ENCODE measurements around the gene RASAL2.
"Not testable (repeated sequence)": the region's sequence is repeated elsewhere in the genome, so short reads cannot be mapped to it uniquely, and the experiment has no call there.

RASAL2 gene

DNA sequence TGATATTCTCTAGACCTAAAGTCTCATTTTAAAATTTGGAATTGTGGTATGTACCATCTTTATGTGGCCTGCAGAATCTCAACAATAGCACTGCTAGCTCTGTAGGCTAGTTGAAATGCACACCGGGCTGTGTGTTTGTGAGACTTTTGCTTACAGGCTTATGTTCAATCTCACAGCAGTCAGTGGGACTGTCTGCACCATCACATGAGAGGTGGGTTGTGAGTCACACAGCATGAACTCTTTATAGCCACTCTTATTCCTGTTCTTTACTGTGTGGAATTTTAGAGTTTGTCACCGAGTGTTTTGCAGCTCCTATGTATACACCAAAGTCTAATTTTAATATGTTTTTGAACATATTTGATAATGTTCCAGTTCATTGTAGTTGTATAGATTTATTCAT, 74.6 kb downstream of the RASAL2 start:
- no peak for DNase-seq

DNA sequence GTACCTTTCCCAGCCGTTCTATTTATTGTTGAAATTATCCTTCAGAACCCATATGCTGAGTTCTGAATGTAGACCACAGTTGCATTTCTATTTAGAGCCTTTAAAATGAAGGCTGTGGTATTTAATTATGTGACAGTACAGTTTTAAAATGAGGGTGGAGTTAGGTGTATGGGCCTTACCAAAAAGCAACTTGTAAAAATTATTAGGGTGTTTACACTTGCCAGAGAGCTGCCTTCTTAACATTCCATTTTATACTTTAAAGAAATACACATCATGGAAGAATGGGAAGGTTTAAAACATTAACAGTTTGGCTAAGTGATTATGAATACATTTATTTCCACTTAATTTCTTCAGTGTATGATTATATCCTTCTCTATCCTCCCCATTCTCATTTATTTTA, 75.7 kb downstream of the RASAL2 start:
- DNase-seq, result no peak

DNA sequence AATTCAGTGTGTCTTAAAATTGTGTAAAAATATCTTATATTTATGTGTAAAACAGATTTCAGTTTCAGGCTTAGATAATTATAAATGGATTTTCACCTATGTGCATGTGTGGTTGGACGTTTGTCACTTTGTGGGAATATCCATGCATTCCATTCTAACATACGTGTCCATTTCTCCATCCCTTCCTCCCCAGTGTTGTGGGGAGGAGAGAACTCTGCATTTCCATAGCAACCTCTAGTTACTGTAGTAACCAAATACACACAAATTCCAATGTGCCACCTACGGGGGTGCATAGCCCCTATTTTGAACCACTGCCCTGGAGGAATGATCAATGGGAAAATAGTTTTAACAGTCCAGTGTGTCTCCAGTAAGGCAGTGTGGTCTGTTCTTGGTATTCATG, 79.0 kb downstream of the RASAL2 start:
- DNase-seq, result no peak

- no peak for DNase-seq
Measured at GRCh38 chr1:178174539-178174938, 80.6 kb downstream of the RASAL2 start.

DNA sequence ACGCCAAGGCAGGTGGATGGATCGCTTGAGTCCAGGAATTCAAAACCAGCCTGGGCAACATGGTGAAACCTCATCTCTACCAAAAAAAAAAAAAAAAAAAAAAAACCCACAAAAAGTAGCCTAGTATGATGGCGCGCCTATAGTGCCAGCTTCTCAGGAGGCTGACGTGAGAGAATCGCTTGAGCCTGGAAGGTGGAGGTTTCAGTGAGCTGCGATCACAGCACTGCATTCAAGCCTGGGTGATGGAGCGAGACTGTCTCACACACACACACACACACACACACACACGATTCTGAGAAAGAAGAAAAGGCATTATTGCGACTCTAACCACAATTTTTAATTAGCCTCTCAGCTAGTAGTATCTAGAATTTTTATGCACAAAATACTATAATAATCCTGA, 86.5 kb downstream of the RASAL2 start:
- DNase-seq, result no peak

- DNase-seq, result no peak
Measured at GRCh38 chr1:178183796-178184195, 89.9 kb downstream of the RASAL2 start.

GRCh38 chr1:178188306-178188705, 94.4 kb downstream of the RASAL2 start:
- DNase-seq, result no peak

- no peak for DNase-seq
Measured at GRCh38 chr1:178189814-178190213, 95.9 kb downstream of the RASAL2 start.

GRCh38 chr1:178190881-178191280, 97.0 kb downstream of the RASAL2 start:
- DNase-seq, result no peak

- DNase-seq, result no peak
Measured at GRCh38 chr1:178192686-178193085, 98.8 kb downstream of the RASAL2 start.

GRCh38 chr1:178196631-178197030, 102.7 kb downstream of the RASAL2 start:
- DNase-seq, result no peak

- DNase-seq, result not testable (repeated sequence)
Measured at GRCh38 chr1:178202095-178202494, 108.2 kb downstream of the RASAL2 start.

- not testable (repeated sequence) for DNase-seq
Measured at GRCh38 chr1:178202546-178202945, 108.6 kb downstream of the RASAL2 start.

DNA sequence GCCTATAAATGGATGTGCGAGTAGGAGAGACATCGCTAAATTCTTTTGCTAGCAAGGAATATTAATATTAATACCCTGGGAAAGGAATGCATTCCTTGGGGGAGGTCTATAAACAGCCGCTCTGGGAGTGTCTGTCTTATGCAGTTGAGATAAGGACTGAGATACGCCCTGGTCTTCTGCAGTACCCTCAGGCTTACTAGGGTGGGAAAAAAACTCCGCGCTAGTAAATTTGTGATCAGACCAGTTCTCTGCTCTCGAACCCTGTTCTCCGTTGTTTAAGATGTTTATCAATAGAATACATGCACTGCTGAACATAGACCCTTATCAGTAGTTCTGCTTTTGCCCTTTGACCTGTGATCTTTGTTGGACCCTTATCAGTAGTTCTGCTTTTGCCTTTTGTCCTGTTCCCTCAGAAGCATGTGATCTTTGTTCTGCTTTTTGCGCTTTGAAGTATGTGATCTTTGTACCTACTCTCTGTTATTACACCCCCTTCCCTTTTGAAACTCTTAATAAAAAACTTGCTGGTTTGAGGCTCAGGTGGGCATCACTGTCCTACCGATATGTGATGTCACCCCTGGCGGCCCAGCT, 114.5 kb downstream of the RASAL2 start:
- DNase-seq, result not testable (repeated sequence)

- no peak for DNase-seq
Measured at GRCh38 chr1:178209935-178210334, 116.0 kb downstream of the RASAL2 start.

DNA sequence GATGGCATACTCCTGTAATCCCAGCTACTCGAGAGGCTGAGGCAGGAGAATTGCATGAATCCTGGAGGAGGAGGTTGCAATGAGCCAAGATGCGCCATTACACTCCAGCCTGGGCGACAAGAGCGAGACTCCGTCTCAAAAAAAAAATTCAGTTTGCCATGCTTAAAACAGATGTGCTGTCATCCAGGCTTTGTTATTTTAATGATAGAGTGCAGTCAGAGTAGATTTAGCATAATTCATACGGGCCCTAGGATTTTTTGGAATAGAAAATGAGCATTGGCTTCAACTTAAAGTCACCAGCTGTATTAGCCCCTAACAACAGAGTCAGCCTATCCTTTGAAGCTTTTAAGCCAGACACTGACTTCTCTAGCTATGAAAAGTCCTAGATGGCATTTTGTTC, 124.6 kb downstream of the RASAL2 start:
- DNase-seq, result no peak

GRCh38 chr1:178220094-178220493, 126.2 kb downstream of the RASAL2 start:
- no peak for DNase-seq

GRCh38 chr1:178223289-178223688, 129.4 kb downstream of the RASAL2 start:
- no peak for DNase-seq

DNA sequence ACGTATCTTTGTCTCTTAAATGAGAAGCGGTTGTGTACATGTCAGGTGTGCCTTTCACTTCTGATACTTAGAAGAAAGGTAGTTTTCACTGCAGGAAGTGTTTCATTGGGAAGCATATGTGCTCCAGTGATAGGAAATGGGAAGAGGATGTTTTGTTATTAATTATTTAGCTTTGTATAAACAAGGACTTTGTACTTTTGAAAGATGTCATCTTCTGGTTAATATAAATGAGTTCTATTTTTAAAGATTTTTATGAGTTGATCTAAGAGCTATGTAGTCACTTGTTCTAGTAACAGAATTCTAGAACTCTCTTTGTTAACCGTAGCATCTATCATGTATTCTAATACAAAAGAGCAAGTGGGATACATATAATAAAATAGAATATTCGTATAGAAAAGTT, 130.5 kb downstream of the RASAL2 start:
- DNase-seq, result no peak

- DNase-seq, result no peak
Measured at GRCh38 chr1:178230881-178231409, 137.0 kb downstream of the RASAL2 start.

- no peak for DNase-seq
Measured at GRCh38 chr1:178232108-178232507, 138.2 kb downstream of the RASAL2 start.

DNA sequence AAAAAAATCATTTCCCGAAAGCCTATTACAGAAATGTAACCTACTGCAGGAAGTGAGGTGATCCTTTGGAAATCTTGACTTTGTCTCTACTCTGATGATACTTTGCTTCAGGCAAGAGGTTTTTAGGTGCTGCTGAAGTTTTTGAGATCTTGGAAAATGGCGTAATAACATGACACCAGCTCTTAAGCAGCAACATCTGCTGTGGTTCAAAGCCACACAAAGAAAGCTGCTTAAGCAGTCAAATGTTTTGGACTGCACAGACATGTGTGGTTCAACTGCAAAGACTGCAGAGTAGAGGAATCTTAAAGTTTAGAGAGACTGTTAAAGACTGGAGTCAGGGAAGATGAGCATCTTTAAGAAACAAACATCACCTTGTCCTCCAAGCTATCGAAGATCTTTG, 139.0 kb downstream of the RASAL2 start:
- no peak for DNase-seq

GRCh38 chr1:178237121-178237520, 143.2 kb downstream of the RASAL2 start:
- no peak for DNase-seq

DNA sequence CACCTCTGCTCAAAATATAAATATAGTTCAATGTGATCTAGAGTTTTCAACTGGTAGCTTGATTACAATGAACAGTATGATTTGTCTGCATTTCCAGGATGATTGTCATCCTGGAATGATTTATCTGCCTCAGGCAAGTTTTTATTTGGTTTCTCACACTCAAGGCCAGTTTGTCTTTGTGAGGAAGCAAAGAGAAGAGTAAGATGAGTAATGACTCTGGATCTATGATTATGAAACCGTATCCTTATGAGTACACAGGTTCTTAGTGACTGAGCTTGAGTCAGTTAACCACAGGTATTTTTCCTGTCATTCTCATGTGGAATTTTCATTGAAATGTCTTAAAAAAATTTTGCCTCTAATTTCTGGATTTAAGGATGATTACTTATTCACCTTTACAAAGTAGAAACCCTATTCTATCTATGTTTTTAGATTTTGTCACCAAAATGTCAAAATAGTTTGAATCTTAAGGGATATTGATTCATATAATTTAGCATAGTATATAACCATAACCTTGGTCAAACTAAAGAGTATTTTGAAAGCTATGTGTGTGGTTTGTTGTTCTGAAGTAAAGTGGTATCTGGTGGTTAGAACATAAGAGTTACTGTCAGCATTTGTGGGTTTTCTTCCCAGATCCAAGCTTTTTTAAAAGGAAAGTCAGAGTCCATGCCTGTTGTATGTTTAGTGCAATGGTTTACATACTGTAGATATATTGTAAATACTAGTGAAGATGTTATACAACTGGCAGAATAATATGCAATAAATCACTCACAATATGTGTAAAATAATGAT, 145.0 kb downstream of the RASAL2 start:
- DNase-seq, result no peak

DNA sequence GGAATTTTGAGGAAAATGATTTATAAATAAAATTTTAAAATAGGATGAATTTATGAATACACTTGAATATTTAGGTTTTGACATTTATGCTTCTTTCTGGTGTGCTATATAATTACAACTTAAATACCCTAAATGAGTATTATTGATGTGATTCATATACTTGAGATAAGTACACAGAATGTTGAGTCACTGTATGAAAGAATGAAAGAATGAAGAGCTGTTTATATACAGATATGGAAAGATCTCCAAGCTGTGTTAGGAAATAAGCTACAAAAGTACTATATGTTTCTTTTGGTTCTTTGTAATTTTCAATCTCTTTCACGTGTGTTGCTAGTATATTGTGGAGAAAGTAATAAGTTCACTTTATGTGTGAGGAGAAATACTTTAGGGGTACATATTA, 147.2 kb downstream of the RASAL2 start:
- no peak for DNase-seq
